GM18951 (cell line): Measurements from ENCODE around the gene TEKT1.
"Not testable (repeated sequence)": the region's sequence is repeated elsewhere in the genome, so short reads cannot be mapped to it uniquely, and the experiment has no call there.

ENCODE experiments used
- POLR2A ChIP-seq: IDR thresholded peaks from 4 replicates; pipeline ENCODE4 v1.6.1; 2011; ENCODE audit warnings: mild to moderate bottlenecking; ENCODE audit not compliant: insufficient read length, insufficient read depth; ENCODE audit errors: extremely low read depth
- in situ Hi-C: fragments of 300-500 bp; cut with MboI; formaldehyde crosslinking; loops from one replicate; pipeline ENCODE4 v1.12.0; 2022; ENCODE audit warnings: low sequenced_read_pairs, mixed read lengths, inconsistent platforms; ENCODE audit not compliant: unreplicated experiment

TEKT1 gene

GRCh38 chr17:6796017-6796886 lies 35.3 kb downstream of the TEKT1 start:
- TF ChIP-seq POLR2A: no peak
- in situ Hi-C loops: no loop called here

- no peak for TF ChIP-seq POLR2A
- in situ Hi-C loops: no loop called here
Measured at GRCh38 chr17:6793748-6794493, 37.6 kb downstream of the TEKT1 start.

- TF ChIP-seq POLR2A: no peak
- in situ Hi-C loops: no loop called here
Measured at GRCh38 chr17:6789146-6789545, 42.4 kb downstream of the TEKT1 start.

DNA sequence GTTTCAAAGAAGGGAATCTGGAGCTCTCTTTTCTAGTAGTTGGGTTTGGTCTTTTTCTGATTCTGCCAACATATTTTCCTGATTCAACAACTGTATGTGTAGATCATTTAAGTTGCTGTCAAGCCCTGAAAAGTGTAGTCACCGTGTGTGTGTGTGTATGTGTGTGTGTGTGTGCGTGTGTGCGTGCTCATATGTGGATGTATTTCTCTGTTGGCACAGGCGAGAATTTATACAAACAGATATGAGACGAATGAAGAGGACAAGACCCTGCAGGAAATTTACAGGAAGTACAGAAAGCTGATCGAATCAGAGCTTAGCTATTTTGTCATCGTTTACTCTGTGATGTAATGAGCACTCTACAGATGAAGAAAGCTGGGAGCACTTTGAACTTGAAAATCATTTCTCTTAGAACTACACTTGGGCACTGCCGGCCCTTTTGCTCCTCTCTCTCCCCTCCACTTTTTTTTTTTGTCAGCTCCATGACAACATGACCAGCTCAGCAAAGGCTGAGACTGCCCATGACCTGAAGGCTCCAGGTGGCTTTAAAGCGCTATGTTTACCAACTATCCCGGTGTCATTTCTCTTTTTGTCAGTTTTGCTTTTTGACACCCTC lies 44.3 kb downstream of the TEKT1 start:
- no peak for TF ChIP-seq POLR2A
- in situ Hi-C loops: no loop called here

- TF ChIP-seq POLR2A: no peak
- in situ Hi-C loops: no loop called here
Measured at GRCh38 chr17:6786618-6787017, 44.9 kb downstream of the TEKT1 start.

- in situ Hi-C loops: no loop called here
Measured at GRCh38 chr17:6782244-6782643, 49.3 kb downstream of the TEKT1 start.

DNA sequence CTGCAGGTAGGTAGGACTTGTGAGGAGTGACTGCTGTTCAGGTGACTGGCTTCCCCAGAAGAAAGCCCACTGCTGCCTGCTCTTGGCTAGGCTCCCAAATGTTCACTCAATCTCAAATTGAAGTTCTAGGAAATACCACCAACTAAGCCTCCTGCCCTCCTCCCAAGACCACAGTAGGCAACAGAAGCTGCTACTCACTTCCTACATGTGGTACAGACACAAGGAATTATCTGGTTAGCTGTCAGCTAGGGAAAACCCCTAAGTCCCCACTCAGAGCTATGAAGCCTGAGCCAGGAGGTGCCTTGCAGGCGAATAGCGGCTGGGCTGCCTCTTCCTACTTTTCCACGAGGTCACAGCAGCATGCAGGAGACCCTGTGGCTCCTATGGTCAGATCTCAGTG lies 50.6 kb downstream of the TEKT1 start:
- no peak for TF ChIP-seq POLR2A
- in situ Hi-C loops: no loop called here

More at GRCh38 chr17:6782244-6782643, 49.3 kb downstream of the TEKT1 start:
- TF ChIP-seq POLR2A: no peak

DNA sequence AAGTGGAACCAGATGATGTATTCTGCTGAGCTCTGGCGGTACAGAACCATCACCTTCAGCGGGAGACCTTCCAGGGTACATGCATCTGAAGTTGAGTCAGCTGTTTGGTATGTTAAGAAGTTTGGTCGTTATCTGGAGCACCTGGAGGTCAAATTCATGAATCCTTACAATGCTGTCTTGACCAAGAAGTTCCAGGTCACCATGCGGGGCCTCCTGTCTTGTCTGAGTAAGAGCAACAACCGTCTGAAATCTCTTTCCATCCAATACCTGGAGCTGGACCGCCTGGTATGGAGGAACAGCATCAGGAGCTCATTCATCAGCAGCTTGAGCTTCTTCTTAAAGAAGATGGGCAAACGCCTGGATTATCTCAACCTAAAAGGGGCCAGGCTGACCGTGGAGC lies 51.5 kb downstream of the TEKT1 start:
- TF ChIP-seq POLR2A: no peak
- in situ Hi-C loops: no loop called here

- no peak for TF ChIP-seq POLR2A
- in situ Hi-C loops: no loop called here
Measured at GRCh38 chr17:6779411-6779810, 52.1 kb downstream of the TEKT1 start.

GRCh38 chr17:6775871-6776405 lies 55.6 kb downstream of the TEKT1 start, which contains the start of gene FBXO39:
Gene FBXO39, plus strand, starts transcription at chr17:6776215. Its CDS starts 3,654 bp downstream, at chr17:6779869.
- peak; percentile 55 for TF ChIP-seq POLR2A
- in situ Hi-C loops: no loop called here

DNA sequence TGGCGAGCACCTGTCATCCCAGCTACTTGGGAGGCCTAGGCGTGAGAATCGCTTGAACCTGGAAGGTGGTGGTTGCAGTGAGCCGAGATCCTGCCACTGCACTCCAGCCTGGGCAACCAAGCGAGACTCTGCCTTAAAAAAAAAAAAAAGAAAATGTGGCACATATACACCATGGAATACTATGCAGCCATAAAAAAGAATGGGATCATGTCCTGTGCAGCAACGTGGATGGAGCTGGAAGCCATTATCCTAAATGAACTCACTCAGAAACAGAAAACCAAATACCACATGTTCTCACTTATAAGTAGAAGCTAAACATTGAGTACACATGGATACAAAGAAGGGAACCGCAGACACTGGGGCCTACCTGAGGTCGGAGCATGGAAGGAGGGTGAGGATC lies 56.6 kb downstream of the TEKT1 start:
- in situ Hi-C loops: not testable (repeated sequence)

DNA sequence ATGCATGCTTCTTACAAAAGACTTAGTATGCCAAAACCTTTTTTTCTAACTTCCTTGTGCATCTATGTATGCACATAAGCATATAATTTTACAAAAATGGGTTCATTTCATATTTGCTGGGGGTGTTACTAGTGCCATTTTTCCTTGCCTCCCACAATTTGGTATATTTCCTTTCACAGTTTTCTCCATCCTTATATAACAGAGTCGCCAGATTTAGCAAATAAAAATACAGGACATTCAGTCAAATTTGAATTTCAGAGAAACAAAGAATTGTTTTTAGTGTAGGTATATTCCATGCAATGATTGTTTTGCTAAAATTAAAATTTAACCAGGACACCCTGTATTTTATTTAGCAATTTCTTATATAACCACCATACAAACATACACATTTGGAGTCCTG lies 59.5 kb downstream of the TEKT1 start:
- TF ChIP-seq POLR2A: no peak
- in situ Hi-C loops: no loop called here

GRCh38 chr17:6768447-6768846 lies 63.1 kb downstream of the TEKT1 start:
- TF ChIP-seq POLR2A: no peak
- in situ Hi-C loops: no loop called here
